AG04449 (cell line): ENCODE data around the gene MMRN2.

Experiments used
- CTCF ChIA-PET: fragments of 350-600 bp; formaldehyde crosslinking; extraction: SDS; loops from one replicate; lab custom pipeline; 2021; ENCODE audit warnings: antibody characterized with exemption; lab: Yijun Ruan, JAX
- POLR2A ChIA-PET: fragments of 400-600, 350-600 bp; formaldehyde crosslinking; extraction: SDS; loops from one replicate; lab custom pipeline; 2020; ENCODE audit warnings: antibody characterized with exemption, inconsistent platforms; lab: Yijun Ruan, JAX
- DNase-seq: peaks from one replicate; pipeline ENCODE4 v3.0.0-alpha.2; 2010; ENCODE audit warnings: low read depth, low spot score
- H3K4me3 ChIP-seq: 2 replicates; pipeline ENCODE4 v1.5.1; 2011; ENCODE audit warnings: low read depth, mild to moderate bottlenecking, control low read depth, low read length
- CTCF ChIP-seq: IDR thresholded peaks from one replicate; pipeline ENCODE4 v1.5.1; 2011; ENCODE audit warnings: mild to moderate bottlenecking, moderate library complexity, low read length, control low read depth, inconsistent platforms; ENCODE audit not compliant: insufficient read depth; ENCODE audit errors: missing control alignments

Gene MMRN2

GRCh38 chr10:86965986-86966654 is 8.7 kb upstream of the MMRN2 start:
- ChIA-PET POLR2A (interaction anchor here (0.6 kb wide), 1 partner anchor 21 kb away, joined by 3 read pairs; no protein-coding TSS in a partner anchor), CTCF (interaction anchor here (0.7 to 6.7 kb wide), 17 partner anchors 8 to 325 kb away, joined by 3 to 79 read pairs (median 4); partner anchors contain the start of genes MMRN2 and SNCG)
- no peak for TF ChIP-seq CTCF
- no peak overlapping the region for H3K4me3 ChIP-seq
- no peak for DNase-seq

DNA sequence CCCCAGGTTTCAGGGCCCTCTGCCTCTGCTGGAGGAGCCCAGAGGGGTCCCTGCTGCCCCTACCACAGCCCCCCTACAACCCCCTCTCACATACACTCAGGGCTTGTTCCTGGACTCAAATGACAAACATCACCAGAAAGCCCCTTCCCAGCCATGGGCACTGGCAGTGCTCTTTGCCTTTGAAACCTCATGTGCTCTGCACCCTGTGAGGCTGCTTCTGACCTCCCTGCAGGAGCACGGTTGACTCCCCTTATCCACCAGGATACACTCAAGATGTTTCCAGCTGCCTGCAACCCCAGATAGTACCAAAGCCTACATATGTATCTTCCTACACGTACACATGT is 7.4 kb upstream of the MMRN2 start:
- TF ChIP-seq CTCF: no peak
- no peak for DNase-seq
- no peak overlapping the region for H3K4me3 ChIP-seq
- CTCF ChIA-PET: interaction anchor here (1.0 to 6.7 kb wide), 5 partner anchors 6 to 271 kb away, joined by 5 to 79 read pairs (median 24); partner anchors contain the start of genes MMRN2 and SNCG
- POLR2A ChIA-PET: no interaction called here

- H3K4me3 ChIP-seq: no peak overlapping the region
- DNase-seq: no peak
- TF ChIP-seq CTCF: no peak
- CTCF ChIA-PET: interaction anchor here (0.5 to 6.1 kb wide), 6 partner anchors 18 to 367 kb away, joined by 3 to 56 read pairs (median 4); no protein-coding TSS in a partner anchor
- POLR2A ChIA-PET: no interaction called here
Measured at GRCh38 chr10:86964061-86964846, 6.8 kb upstream of the MMRN2 start.

DNA sequence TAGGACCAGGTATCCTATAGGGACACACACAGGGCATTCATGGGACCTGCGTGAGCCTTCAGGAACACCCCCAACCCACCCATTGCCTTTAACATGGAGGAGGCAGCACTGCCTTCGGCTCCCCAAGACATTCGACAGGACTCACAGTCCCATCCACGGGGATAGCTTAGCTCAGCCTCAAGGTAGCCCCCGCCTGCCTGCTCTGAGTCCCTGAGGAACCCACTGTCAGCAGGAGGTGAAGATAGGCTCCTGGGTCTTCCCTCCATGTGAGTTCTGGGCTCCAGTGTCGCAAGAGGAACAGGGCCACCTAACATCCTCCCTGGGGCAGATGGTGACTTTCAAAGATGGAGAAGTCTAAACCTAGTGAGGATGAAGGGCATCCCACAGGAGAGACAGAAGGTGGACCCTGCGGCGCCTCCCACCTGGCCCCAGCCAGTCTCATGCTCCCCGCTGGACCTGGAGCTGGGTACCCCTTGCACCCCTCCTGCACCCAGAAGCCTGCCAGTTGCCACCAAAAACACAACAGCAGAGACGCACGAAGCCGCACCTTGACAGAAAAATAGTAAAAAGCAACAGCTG is 6.0 kb upstream of the MMRN2 start:
- POLR2A ChIA-PET: no interaction called here
- no peak for TF ChIP-seq CTCF
- no peak for DNase-seq
- H3K4me3 ChIP-seq: no peak overlapping the region
- CTCF ChIA-PET: interaction anchor here (0.8 to 1.6 kb wide), 6 partner anchors 17 to 275 kb away, joined by 3 to 6 read pairs (median 4); no protein-coding TSS in a partner anchor

- no peak overlapping the region for H3K4me3 ChIP-seq
- ChIA-PET POLR2A (no interaction called here), CTCF (interaction anchor here (1.1 to 1.6 kb wide), 5 partner anchors 17 to 274 kb away, joined by 3 to 6 read pairs (median 5); no protein-coding TSS in a partner anchor)
- DNase-seq: no peak
- no peak for TF ChIP-seq CTCF
Measured at GRCh38 chr10:86962981-86963310, 5.5 kb upstream of the MMRN2 start.
